ENCODE results near the gene SPP2.

DNA sequence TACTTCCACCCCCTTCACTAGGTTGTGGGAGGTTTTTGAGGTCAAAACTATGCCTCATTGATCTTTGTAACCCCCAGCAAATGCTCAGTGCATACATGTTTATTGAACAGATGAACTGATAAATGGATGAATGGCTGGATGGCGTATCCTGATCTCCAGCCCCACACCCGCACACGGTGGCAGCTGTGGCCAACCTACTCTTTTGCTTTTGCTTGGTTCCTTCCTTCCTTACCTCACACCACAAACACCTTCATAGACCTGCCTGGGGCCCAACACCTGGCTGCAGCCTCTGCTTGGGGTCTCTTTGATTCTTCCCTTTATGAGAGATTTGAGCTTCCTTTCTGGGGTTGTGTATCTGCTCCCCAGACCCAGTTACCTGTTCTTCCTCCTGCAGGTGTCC lies 25.9 kb downstream of the SPP2 start:
- TF ChIP-seq ZNF274 (IDR thresholded peaks at IDR 0.05; ENCODE audit: low read depth, low read length) (no peak), SUZ12 (IDR thresholded peaks at IDR 0.05; ENCODE audit: extremely low read depth, insufficient read depth, insufficient read length) (no peak)
